ENCODE measurements around the gene SYNE2. TPM values are rescaled to one million over a fixed set of nuclear protein-coding genes. Genes with fewer than 3 reads are reported as not detected.

The SYNE2 gene
- total and polyA plus RNA-seq, 2 of the 8 experiments (the other 6 are each of a cell fraction or from before 2014, with no cell fraction given), result 32.6 to 46.1 TPM

- CTCF ChIA-PET (ENCODE audit: partially characterized antibody), result interaction anchor here (0.7 to 0.8 kb wide), 3 partner anchors 31 to 544 kb away, joined by 3 to 5 read pairs (median 5); no protein-coding TSS in a partner anchor
- H3K14ac ChIP-seq (ENCODE audit: insufficient read length), result no peak overlapping the region
- H4K91ac ChIP-seq (replicated peaks; ENCODE audit: insufficient read length, low read length), result no peak overlapping the region
- no peak overlapping the region for H3K23ac ChIP-seq (ENCODE audit: insufficient read length)
- no peak overlapping the region for H2BK20ac ChIP-seq (ENCODE audit: low read length)
- H3K56ac ChIP-seq (replicated peaks; ENCODE audit: insufficient read length, low read depth, low read length), result no peak overlapping the region
- H3K9ac ChIP-seq (replicated peaks in 1 of 4; ENCODE audit: extremely low read depth in 1 of 4, low read depth in 3 of 4, low read length in 3 of 4), result no peak overlapping the region
- no peak overlapping the region for H2BK15ac ChIP-seq (ENCODE audit: low read length)
- no peaks in the 10 kb centered on the region for H3K79me1 ChIP-seq (ENCODE audit: low read depth, low read length)
- no peak overlapping the region for H2AK5ac ChIP-seq (ENCODE audit: low read depth, low read length)
- H3K4me3 ChIP-seq (ENCODE audit: extremely low read depth in 1 of 4, insufficient read depth in 2 of 4, low read depth in 3 of 4, low read length in 4 of 4), result no peak overlapping the region
- H2AFZ ChIP-seq (ENCODE audit: low read length), result no peak overlapping the region
- no peaks in the 10 kb centered on the region for H3K27me3 ChIP-seq (replicated peaks in 1 of 4; ENCODE audit: control insufficient read depth in 3 of 4, extremely low read depth in 1 of 4, insufficient read depth in 3 of 4, low read length in 3 of 4)
- H3K23me2 ChIP-seq (ENCODE audit: low read depth, low read length), result no peaks in the 10 kb centered on the region
- no peak overlapping the region for H2BK120ac ChIP-seq (replicated peaks; ENCODE audit: low read depth, low read length)
- FAIRE-seq, result no peak
- no peak overlapping the region for H4K8ac ChIP-seq (ENCODE audit: extremely low read depth, insufficient read depth, low read length)
- H3K79me2 ChIP-seq (ENCODE audit: control insufficient read depth in 1 of 2, insufficient read depth in 2 of 2, low read length in 2 of 2), result no peaks in the 10 kb centered on the region
- WGBS, 2 experiments (ENCODE audit: extremely low coverage in 1 of 2, insufficient coverage in 1 of 2, insufficient read length in 1 of 2, insufficient replicate concordance in 2 of 2, low coverage in 1 of 2, low lambda C conversion rate in 2 of 2, missing lambda C conversion rate in 1 of 2), result 83% methylated on average over 1 of the region's 1 CpG; no CpG with 5 or more reads in 1 of the 2 experiments
- no peaks in the 10 kb centered on the region for H4K20me1 ChIP-seq (replicated peaks in 1 of 2; ENCODE audit: control insufficient read depth in 1 of 2, insufficient read depth in 2 of 2, low read length in 2 of 2)
- no peak overlapping the region for H3K4ac ChIP-seq (replicated peaks; ENCODE audit: insufficient read length, low read depth, low read length)
- H3K27ac ChIP-seq (ENCODE audit: low read depth, low read length), result no peak overlapping the region
- peaks cover 0 to 8% (median 2%) of the 10 kb centered on the region in 4 experiments; a peak in 3 of 7 replicates for H3K4me1 ChIP-seq (replicated peaks in 1 of 4; ENCODE audit: control insufficient read depth in 3 of 4, insufficient read depth in 4 of 4, low read length in 3 of 4)
- POLR2A ChIA-PET (ENCODE audit: partially characterized antibody), result no interaction called here
- H2BK5ac ChIP-seq (ENCODE audit: low read depth, low read length), result no peak overlapping the region
- no peak overlapping the region for H2BK12ac ChIP-seq (ENCODE audit: low read depth, low read length)
- H3K36me3 ChIP-seq (ENCODE audit: control insufficient read depth in 2 of 4, insufficient read depth in 4 of 4, low read length in 3 of 4), result peaks cover 0 to 4% (median 3%) of the 10 kb centered on the region in 4 experiments; a peak in 2 of 8 replicates
- H3K4me2 ChIP-seq (ENCODE audit: insufficient read depth in 1 of 2, low read depth in 2 of 2, low read length in 2 of 2), result no peak overlapping the region
- no peak overlapping the region for H3K18ac ChIP-seq (ENCODE audit: extremely low read depth, low read length)
- no peak for DNase-seq (ENCODE audit: low read depth in 1 of 2, low spot score in 2 of 2)
- no peak overlapping the region for H4K5ac ChIP-seq (ENCODE audit: insufficient read length, low read depth, low read length)
- no peaks in the 10 kb centered on the region for H3K9me3 ChIP-seq (ENCODE audit: insufficient read depth in 2 of 2, low read depth in 1 of 2, low read length in 1 of 2)
- no peak for TF ChIP-seq FOSL1 (IDR thresholded peaks at IDR 0.05; ENCODE audit: insufficient read depth, low read depth, low read length)
- TF ChIP-seq SP2 (IDR thresholded peaks at IDR 0.05; ENCODE audit: low read length), result no peak
- no peak for TF ChIP-seq CHD1 (IDR thresholded peaks at IDR 0.05; ENCODE audit: low read depth, low read length)
- no peak for TF ChIP-seq KDM1A (IDR thresholded peaks at IDR 0.05; ENCODE audit: borderline replicate concordance, low read length)
- no peak for TF ChIP-seq POLR2A (IDR thresholded peaks at IDR 0.05; ENCODE audit: control extremely low read depth in 1 of 2, low read depth in 2 of 2, low read length in 2 of 2)
- no peak for TF ChIP-seq EP300 (IDR thresholded peaks at IDR 0.05; ENCODE audit: borderline replicate concordance in 1 of 2, low read depth in 2 of 2, low read length in 2 of 2)
- no peak for TF ChIP-seq TBP (IDR thresholded peaks at IDR 0.05; ENCODE audit: low read depth, low read length)
- no peak for TF ChIP-seq CREB1 (IDR thresholded peaks at IDR 0.05)
- no peak for TF ChIP-seq TEAD4 (IDR thresholded peaks at IDR 0.05; ENCODE audit: low read depth, low read length)
- TF ChIP-seq, protein P1, sequence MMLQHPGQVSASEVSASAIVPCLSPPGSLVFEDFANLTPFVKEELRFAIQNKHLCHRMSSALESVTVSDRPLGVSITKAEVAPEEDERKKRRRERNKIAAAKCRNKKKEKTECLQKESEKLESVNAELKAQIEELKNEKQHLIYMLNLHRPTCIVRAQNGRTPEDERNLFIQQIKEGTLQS (IDR thresholded peaks at IDR 0.05; ENCODE audit: insufficient read depth, low read depth, low read length), result no peak
- TF ChIP-seq BACH1 (IDR thresholded peaks at IDR 0.05; ENCODE audit: low read length), result no peak
- no peak for TF ChIP-seq GABPA (IDR thresholded peaks at IDR 0.05; ENCODE audit: borderline replicate concordance, insufficient read depth, low read length)
- TF ChIP-seq HDAC6 (IDR thresholded peaks at IDR 0.05; ENCODE audit: low read depth, low read length), result no peak
- TF ChIP-seq POU5F1 (IDR thresholded peaks at IDR 0.05; ENCODE audit: low read depth, low read length), result no peak
- no peak for TF ChIP-seq EGR1 (IDR thresholded peaks at IDR 0.05; ENCODE audit: borderline replicate concordance, low read depth, low read length)
- no peak for TF ChIP-seq POLR2AphosphoS5 (IDR thresholded peaks at IDR 0.05; ENCODE audit: low read depth, low read length)
Observed at GRCh38 chr14:64110802-64111201, 258.0 kb downstream of the SYNE2 start.

Data from H1 (cell line).